NCI-H2227 (cell line): ENCODE data around the gene OR6C75.
"Not testable (repeated sequence)": the region's sequence is repeated elsewhere in the genome, so short reads cannot be mapped to it uniquely, and the experiment has no call there.

Experiments used
- DNase-seq: peaks from one replicate; lab custom pipeline; 2025; ENCODE audit not compliant: unreplicated experiment; lab: John Stamatoyannopoulos, UW

The OR6C75 gene

DNA sequence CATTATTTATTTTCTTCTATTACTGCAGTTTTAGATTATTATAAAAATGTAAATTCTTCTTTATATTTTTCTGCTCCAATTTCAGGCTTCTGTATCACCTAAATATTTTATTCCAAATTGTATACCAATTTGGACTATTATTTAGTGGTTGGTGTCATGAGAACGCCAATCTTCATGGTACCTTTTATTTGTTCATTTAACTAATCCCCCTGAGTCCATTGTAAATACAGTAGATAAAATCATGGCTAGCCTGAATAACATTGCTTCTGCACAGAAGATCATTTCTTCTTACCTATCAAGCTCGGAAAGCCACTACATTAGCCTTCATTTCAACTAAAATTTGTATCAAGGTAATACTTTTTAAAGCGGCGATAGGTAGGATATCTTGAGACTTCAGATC is at the start of gene OR6C75:
Gene OR6C75 (plus strand): TSS at position 301 of the 400 bp plus-strand sequence. CDS start 2,136 bp downstream, outside the sequence.
- no peak for DNase-seq

DNA sequence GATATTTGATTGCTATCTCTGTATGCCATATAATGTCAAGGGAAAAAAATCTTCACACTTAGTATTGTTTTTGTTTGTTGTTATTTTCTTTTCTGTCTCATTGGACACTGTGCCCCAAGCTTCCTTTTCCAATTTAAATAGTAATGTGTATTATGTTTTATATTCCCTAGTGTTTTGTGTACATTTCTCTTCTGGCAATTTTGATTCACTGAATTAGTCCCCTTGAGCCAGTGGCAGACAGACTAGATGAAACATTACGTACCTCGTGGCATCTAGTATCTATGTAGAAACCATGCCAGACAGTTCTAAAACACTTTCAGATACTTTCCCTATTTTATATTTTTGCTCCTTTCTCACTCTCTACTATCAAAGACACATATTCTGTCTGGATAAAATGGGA is 48.7 kb upstream of the OR6C75 start, which contains the start of gene OR6C1:
Gene OR6C1 (plus strand): TSS at position 301 of the 400 bp plus-strand sequence. CDS start 6,257 bp downstream, outside the sequence.
- DNase-seq = no peak

DNA sequence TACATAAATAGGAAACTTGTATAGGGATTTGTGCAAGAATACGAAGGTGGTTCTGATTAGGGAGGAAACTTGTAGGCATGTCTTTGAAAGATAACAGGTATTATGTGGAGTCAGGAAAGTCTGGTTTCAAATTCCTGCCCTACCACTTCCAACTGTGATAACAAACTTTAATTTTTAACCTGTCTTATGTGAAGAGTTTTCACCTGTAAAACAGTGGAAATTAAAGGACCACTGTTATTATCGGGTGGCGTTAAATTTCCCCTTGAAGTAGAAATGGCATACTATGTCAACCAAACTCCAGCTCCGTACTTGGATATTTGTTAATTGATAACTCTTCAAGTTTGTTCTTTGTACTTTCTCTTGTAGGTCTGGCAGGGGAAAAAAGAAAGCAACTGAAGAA is 42.6 kb upstream of the OR6C75 start:
- no peak for DNase-seq

DNA sequence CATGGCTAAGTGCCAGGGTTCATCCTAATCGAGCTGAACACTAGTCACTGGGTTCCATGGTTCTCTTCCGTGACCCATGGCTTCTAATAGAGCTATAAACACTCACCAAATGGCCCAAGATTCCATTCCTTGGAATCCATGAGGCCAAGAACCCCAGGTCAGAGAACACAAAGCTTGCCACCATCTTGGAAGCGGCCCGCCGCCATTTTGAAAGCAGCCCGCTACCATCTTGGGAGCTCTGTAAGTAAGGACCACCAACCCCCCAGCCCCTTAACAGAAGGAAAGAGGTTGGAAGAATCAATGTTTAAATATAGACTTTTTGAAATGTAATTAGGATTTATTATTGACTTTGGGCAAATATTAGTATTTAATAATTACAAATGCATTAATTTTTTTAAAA is 37.0 kb upstream of the OR6C75 start:
- DNase-seq = peak; percentile 1

DNA sequence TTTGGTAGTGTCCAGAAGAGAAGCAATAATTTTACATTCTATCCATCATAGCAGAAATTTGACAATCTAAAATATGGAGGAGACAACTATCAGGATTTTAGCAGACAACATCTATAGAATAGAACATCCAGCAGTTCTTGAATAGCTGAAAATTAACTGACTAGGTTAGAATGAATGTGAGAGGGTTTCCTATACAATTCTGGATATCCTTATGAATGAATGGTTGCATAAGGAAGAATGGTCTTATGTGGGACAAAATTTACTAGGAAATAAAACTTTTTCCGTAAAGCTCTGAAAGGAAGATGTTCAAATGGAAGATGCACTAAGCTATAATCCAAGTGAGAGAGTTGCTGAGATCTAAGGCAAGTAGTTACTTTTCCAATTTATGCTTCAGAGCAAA is 32.3 kb upstream of the OR6C75 start, which contains the start of gene OR6C3:
Gene OR6C3 (plus strand): TSS at position 301 of the 400 bp plus-strand sequence. CDS start 955 bp downstream, outside the sequence.
- DNase-seq = no peak

DNA sequence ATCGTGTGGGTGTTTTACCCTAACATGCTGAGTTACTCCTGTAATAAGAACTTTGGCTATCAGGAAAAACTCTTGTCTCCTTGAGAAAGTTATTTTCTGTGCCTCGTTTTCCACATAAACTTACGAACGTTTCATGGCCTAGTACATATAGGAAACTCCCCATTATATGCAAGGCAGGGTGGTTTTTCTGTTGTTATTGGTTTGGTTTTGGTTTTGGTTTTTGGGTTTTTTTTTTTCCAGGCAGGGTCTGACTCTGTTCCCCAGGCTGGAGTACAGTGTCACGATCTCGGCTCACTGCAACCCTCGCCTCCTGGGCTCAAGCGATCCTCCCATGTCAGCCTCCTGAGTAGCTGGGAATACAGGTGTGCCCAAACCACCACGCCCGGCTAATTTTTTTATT is 26.8 kb upstream of the OR6C75 start:
- DNase-seq = no peak

DNA sequence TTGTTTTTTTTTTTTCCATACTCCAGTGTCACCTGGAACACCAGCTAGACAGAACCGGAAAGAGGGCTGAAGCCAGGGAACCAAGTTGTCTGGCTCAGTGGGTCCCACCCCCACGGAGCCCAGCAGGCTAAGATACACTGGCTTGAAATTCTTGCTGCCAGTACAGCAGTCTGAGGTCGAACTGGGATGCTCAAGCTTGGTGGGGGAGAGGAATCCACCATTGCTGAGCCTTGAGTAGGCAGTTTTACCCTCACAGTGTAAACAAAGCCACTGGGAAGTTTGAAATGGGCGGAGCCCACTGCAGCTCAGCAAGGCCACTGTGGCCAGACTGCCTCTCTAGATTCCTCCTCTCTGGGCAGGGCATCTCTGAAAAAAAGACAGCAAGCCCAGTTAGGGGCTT is 7.4 kb upstream of the OR6C75 start:
- DNase-seq = not testable (repeated sequence)

- DNase-seq = no peak
Measured at GRCh38 chr12:55365086-55365485, 2.3 kb downstream of the OR6C75 start.

DNA sequence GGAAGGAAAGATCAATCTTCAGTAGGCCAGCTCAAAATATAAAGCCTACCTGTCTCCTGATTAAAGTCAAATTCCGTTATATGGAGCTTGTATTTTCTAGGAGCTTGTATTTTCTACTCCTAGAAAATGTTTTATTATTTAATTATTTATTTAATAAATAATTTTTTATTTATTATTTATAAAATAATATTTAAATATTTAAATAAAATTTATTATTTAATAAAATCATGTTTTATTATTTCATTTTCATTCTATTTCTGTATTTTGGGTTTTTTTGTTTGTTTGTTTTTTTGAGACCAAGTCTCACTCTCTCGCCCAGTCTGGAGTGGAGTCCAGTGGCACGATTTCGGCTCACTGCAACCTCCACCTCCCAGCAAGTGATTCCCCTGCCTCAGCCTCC is 9.7 kb downstream of the OR6C75 start:
- DNase-seq = no peak

GRCh38 chr12:55385891-55386290 is 23.1 kb downstream of the OR6C75 start:
- DNase-seq = no peak

DNA sequence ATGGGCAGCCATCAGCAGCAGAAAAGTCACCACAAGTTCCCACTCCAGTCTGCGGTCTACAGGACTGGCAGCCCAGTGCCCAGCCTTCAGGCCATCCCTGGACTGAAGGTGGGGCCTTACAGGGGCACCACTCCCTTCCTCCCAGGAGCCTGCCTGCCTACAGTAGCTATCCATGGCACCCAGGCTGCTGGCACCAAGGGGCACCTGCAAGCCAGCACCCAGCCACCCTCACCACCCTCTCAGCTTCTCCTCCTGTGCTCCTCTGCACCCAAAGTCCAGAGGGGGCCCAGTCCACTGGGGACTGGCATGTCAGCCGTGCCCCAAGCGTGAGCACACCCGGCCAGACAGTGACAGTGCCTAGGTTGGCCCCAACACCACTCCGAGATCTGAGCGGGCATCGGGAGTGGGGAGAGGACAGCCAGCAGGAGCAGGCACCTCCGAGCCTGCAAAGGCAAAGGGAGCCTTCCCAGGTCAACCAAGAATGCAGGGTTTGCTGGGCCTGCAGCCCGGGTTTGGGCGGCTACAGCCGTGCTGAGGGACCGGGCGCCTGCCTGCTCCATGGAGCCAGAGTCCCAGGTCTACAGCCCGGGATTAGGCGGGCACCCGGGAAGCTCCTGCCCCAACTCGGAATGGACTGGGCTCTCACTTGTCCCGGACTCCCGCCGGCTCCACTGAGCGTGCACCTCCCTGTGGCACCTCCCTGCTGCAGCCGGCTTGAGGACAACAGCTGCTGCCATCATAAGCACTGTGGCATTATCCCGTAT is 29.4 kb downstream of the OR6C75 start:
- DNase-seq = no peak

DNA sequence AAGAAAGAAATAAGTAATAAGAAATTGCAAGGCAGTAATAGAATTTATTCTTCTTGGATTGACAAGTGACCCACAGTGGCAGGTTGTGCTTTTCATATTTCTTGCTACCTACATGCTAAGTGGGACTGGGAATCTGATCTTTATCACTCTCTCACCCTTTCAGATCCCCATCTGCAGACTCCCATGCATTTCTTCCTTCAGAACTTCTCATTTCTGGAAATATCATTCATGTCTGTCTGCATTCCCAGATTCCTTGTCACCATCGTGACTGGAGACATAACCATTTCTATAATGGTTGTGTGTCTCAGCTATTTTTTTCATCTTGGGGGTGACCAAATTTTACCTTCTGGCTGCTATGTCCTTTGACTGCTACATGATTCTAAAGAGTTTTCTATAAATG is 33.6 kb downstream of the OR6C75 start:
- DNase-seq = no peak

DNA sequence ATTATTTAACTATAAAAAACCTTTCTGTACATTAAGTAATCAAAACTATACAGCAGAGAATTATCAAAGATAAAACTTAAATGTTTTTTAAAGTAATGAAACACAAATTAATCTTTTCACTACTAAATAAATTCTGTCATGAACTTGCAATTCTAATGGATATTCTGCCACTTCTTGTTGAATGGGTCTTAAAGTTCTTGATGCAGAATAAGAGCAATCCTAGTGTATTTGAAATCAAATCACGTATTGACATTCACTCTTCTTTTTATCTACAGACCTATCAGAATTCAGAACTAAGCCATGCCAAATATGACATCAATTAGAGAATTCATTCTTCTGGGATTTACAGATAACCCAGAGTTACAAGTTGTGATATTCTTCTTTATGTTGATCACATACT is 37.5 kb downstream of the OR6C75 start, which contains the start of gene OR6C65:
Gene OR6C65 (plus strand): TSS at position 301 of the 400 bp plus-strand sequence. CDS start 0 bp downstream, at position 301.
- DNase-seq = no peak

- DNase-seq = no peak
Measured at GRCh38 chr12:55407866-55408265, 45.1 kb downstream of the OR6C75 start.

- not testable (repeated sequence) for DNase-seq
Measured at GRCh38 chr12:55409133-55409532, 46.4 kb downstream of the OR6C75 start.

DNA sequence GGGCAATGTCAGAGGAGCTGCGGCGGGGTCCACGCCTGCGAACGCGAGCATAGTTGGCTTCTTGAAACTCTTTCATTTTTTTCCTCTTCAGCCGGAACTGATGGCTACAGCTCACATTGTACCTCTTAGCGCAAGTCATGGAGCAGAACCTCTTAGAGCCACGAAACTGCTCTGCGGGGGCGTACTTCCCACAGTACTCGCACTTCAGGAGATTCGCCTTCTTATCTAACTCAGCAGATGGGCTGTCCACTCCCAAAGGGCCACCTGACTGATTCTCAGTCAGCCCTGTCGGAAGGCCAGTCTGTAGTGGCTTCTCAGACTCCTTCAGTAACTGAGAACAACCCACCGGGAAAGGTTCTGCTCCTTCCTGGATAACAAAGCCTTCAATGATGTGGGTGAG is 49.4 kb downstream of the OR6C75 start:
- DNase-seq = not testable (repeated sequence)

DNA sequence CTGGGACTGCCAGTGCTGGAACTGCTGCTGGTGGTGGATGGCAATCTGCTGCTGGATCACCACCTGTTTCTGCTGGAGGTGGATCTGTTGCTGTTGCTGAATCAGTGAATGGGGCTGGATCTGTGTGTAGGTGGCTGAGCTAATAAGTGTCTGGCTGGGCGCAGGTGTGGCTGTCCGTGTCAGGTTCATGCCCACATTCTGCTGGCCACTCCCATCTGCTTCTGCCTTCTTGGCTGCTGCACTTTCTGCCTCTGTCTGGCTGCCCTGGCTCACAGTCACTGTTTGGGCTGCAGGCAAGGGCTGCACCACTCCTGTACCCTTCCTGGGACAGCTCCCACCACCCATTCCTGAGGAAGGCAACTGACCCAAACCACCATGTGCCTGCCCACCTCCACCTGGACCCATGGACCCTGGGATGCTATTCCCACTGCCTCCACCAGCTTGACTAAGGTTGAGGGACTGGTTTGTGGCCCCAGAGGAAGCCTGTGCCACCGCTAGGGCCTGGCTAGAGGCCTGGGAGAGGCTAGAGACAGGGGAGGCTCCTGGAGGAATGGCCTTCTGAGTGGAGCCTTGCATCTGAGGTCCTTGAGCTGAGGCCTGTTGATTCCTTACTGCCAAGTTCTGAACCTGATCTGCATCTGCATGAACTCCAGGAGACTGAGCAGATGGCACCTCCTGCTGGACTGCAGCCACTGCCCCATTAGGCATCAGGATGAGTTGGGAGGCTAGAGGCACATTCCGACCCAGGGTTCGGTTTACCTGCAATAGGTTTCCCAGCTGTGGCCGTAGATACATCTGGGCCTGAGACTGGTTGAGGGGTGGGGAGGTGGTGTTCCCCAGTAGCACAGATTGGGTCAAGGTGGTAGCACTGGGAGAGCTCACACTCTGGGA is 51.0 kb downstream of the OR6C75 start:
- DNase-seq = not testable (repeated sequence)

GRCh38 chr12:55414396-55414823 is 51.6 kb downstream of the OR6C75 start:
- DNase-seq = not testable (repeated sequence)

DNA sequence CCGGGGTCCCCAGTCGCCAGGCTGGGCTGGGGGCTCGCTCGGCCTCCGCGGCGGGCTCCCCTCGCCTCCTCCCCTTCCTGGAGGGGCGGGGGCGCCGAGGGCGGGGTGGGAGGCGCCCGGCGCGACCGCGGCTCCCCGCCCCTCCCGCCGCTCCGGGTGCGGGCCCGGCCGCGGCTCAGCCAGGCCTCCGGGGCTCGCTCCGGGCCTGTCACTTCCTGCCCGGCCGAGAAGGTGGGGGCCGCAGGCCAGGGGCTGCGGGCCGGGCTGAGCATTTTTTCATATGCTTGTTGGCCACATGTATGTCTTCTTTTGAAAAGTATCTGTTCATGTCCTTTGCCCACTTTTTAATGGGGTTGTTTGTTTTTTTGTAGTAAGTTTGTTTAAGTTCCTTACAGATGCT is 52.1 kb downstream of the OR6C75 start:
- not testable (repeated sequence) for DNase-seq

GRCh38 chr12:55416961-55417360 is 54.2 kb downstream of the OR6C75 start:
- no peak for DNase-seq
